Spleen (tissue), 7 donors: ENCODE data around the gene ADGRB2.

ENCODE experiments used
- POLR2AphosphoS5 ChIP-seq, 3 donors: sonication (generic); formaldehyde crosslinking; IDR thresholded peaks; one replicate each; pipeline ENCODE4 v1.5.1; 2017; ENCODE audit warnings: antibody characterized with exemption in 3 of 3
- TF ChIP-seq, protein P1 (sequence below), 11 experiments: fragments of 200-600 bp in 7 of 11; fragments of 450-650 bp in 4 of 11; sonication (generic) in 4 of 11; IDR thresholded peaks in 8 of 11; conservative IDR thresholded peaks in 3 of 11; 1 replicate in 7 of 11; 2 replicates in 4 of 11; pipeline versions ENCODE4 v1.4.0 to v1.8.0; 2016 to 2021; ENCODE audit warnings: antibody characterized with exemption in 11 of 11, inconsistent platforms in 4 of 11, mild to moderate bottlenecking in 1 of 11
- donor health status: DM: no; HTN: no; CAD: no; lungs with moderate emphysema.
- donor health status: DM: no; HTN: no; CAD: no.
- donor health status: DM: no; HTN: no; CAD: no.

DNA sequence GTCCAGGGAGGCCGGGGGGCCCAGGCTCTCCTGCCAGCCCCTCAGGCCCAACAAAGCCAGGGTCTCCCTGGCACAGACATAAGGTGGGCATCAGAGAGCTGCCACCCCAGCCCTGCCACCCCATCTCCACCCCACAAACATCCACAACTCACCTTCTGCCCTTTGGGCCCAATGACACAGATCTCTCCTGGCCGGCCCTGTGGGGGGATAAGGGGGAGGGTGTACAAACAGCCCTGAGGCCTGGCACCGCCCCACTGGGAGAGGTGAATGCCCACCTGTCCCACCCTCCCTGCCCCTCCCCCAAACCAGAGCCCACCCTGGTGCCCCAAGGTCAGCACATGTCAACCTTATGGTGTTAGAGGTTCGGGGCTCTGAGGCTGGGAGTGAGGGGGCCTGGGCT is 72.7 kb downstream of the ADGRB2 start:
- TF ChIP-seq, protein P1, sequence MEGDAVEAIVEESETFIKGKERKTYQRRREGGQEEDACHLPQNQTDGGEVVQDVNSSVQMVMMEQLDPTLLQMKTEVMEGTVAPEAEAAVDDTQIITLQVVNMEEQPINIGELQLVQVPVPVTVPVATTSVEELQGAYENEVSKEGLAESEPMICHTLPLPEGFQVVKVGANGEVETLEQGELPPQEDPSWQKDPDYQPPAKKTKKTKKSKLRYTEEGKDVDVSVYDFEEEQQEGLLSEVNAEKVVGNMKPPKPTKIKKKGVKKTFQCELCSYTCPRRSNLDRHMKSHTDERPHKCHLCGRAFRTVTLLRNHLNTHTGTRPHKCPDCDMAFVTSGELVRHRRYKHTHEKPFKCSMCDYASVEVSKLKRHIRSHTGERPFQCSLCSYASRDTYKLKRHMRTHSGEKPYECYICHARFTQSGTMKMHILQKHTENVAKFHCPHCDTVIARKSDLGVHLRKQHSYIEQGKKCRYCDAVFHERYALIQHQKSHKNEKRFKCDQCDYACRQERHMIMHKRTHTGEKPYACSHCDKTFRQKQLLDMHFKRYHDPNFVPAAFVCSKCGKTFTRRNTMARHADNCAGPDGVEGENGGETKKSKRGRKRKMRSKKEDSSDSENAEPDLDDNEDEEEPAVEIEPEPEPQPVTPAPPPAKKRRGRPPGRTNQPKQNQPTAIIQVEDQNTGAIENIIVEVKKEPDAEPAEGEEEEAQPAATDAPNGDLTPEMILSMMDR (IDR thresholded peaks at IDR 0.05 in 8 of 11, conservative IDR thresholded peaks at IDR 0.05 in 3 of 11), result no peak
- TF ChIP-seq POLR2AphosphoS5 (IDR thresholded peaks at IDR 0.05), result no peak
